GM12878 (cell line): ENCODE measurements around the gene ZNF618. TPM values are rescaled to one million over a fixed set of nuclear protein-coding genes. Genes with fewer than 3 reads are reported as not detected.

Experiments
- ATAC-seq: fragments of 200-7000 bp; cut with Tn5 transposase; 3 replicates; pipeline ENCODE4 v1.9.1; 2020; ENCODE audit warnings: mild to moderate bottlenecking, moderate library complexity
- BruUV-seq: library from RNA; stranded (reverse); fragments of 400-500 nt; replicated peaks from 2 replicates; lab custom pipeline; 2021; lab: Mats Ljungman, UMichigan
- CTCF ChIA-PET: fragments of 300-600 bp; sonication (Branson Sonifier 250); formaldehyde crosslinking; extraction: SDS; loops from one replicate; lab custom pipeline; 2021; ENCODE audit warnings: inconsistent platforms; lab: Yijun Ruan, JAX
- POLR2A ChIA-PET: fragments of 350-600 bp; formaldehyde crosslinking; extraction: SDS; loops from one replicate; lab custom pipeline; 2021; ENCODE audit warnings: inconsistent platforms; lab: Charles Lee
- RAD21 ChIA-PET: fragments of 300-600 bp; sonication (Branson Sonifier 250); formaldehyde crosslinking; loops from one replicate; lab custom pipeline; 2023; ENCODE audit warnings: antibody characterized with exemption; ENCODE audit not compliant: unreplicated experiment; lab: Charles Lee
- SMC1A ChIA-PET: fragments of 300-600 bp; sonication (Branson Sonifier 250); formaldehyde crosslinking; loops from one replicate; lab custom pipeline; 2023; ENCODE audit not compliant: unreplicated experiment, uncharacterized antibody; lab: Charles Lee
- DNase-seq: peaks from one replicate; pipeline ENCODE4 v3.0.0-alpha.2; 2011; ENCODE audit warnings: low read depth, low spot score
- FAIRE-seq: peaks from 3 replicates; lab custom pipeline; 2011; peaks lifted over from hg19 to GRCh38; lab: Jason Lieb, UNC
- H2AFZ ChIP-seq: 2 replicates; pipeline ENCODE4 v1.6.0; 2011; ENCODE audit warnings: low read depth, low read length, control low read depth; ENCODE audit not compliant: control insufficient read depth
- H3K27ac ChIP-seq: 2 replicates; pipeline ENCODE4 v1.5.1; 2011; ENCODE audit warnings: control low read depth; ENCODE audit not compliant: control insufficient read depth, insufficient read depth
- H3K27me3 ChIP-seq, 2 experiments: replicated peaks in 1 of 2; 2 replicates each; pipeline versions ENCODE4 v1.6.0 to v1.6.1; 2011; ENCODE audit warnings: low read length in 1 of 2; ENCODE audit not compliant: control insufficient read depth in 2 of 2, insufficient read depth in 2 of 2
- H3K36me3 ChIP-seq, 2 experiments: 2 replicates each; pipeline ENCODE4 v1.5.1; 2011; ENCODE audit warnings: low read length in 1 of 2; ENCODE audit not compliant: control insufficient read depth in 2 of 2, insufficient read depth in 2 of 2
- H3K4me1 ChIP-seq: 2 replicates; pipeline ENCODE4 v1.6.1; 2011; ENCODE audit warnings: mild to moderate bottlenecking, low read length, moderate library complexity, mixed read lengths; ENCODE audit not compliant: control insufficient read depth, insufficient read depth
- H3K4me2 ChIP-seq: 2 replicates; pipeline ENCODE4 v1.6.0; 2011; ENCODE audit warnings: control low read depth; ENCODE audit not compliant: control insufficient read depth, insufficient read depth
- H3K4me3 ChIP-seq: fragments of 200-600 bp; sonication (generic); 2 replicates; pipeline ENCODE4 v1.5.1; 2016
- H3K79me2 ChIP-seq: 2 replicates; pipeline ENCODE4 v1.6.0; 2011; ENCODE audit warnings: low read length; ENCODE audit not compliant: control insufficient read depth, insufficient read depth
- H3K9ac ChIP-seq: 2 replicates; pipeline ENCODE4 v1.8.0; 2011; ENCODE audit warnings: low read length, control low read depth, mixed read lengths; ENCODE audit not compliant: control insufficient read depth, insufficient read depth
- H3K9me3 ChIP-seq: replicated peaks from 3 replicates; pipeline ENCODE4 v1.5.1; 2011; ENCODE audit warnings: mild to moderate bottlenecking, low read length; ENCODE audit not compliant: control insufficient read depth, insufficient read depth
- H4K20me1 ChIP-seq: 2 replicates; pipeline ENCODE4 v1.6.0; 2011; ENCODE audit not compliant: control insufficient read depth, insufficient read depth
- BACH1 ChIP-seq: fragments of 450-650 bp; IDR thresholded peaks from 2 replicates; pipeline ENCODE4 v1.6.1; 2017; ENCODE audit warnings: mild to moderate bottlenecking, borderline replicate concordance
- KDM1A ChIP-seq: fragments of 200-600 bp; sonication (generic); IDR thresholded peaks from 2 replicates; pipeline ENCODE4 v1.6.1; 2016; ENCODE audit warnings: borderline replicate concordance
- LARP7 ChIP-seq: fragments of 450-650 bp; IDR thresholded peaks from 2 replicates; pipeline ENCODE4 v1.6.1; 2017; ENCODE audit warnings: mild to moderate bottlenecking
- USF2 ChIP-seq: IDR thresholded peaks from 2 replicates; pipeline ENCODE4 v1.6.1; 2011; ENCODE audit warnings: low read depth, low read length, improper control_type of control experiment, borderline replicate concordance
- ZNF687 ChIP-seq: fragments of 450-650 bp; IDR thresholded peaks from 2 replicates; pipeline ENCODE4 v1.6.1; 2017; ENCODE audit warnings: mild to moderate bottlenecking, moderate library complexity
- WGBS: methylation state at CpG from one replicate; pipeline ENCODE4 v1.1.6; 2016; ENCODE audit warnings: low lambda C conversion rate; ENCODE audit not compliant: insufficient replicate concordance, insufficient coverage; ENCODE audit errors: missing lambda C conversion rate; 5-methylcytosine and 5-hydroxymethylcytosine counted together
- in situ Hi-C: fragments of 300-500 bp; cut with MboI; formaldehyde crosslinking; loops from 9 replicates; pipeline ENCODE4 v1.14.3; 2018; ENCODE audit warnings: mixed read lengths
- intact Hi-C: fragments of 100-400 bp; cut with micrococcal nuclease; formaldehyde crosslinking; loops from one replicate; pipeline ENCODE4 v1.14.2; 2022; ENCODE audit not compliant: unreplicated experiment
- polyA plus RNA-seq, 11 experiments: library from polyadenylated mRNA; depleted of rRNA in 4 of 11; unstranded in 6 of 11; stranded (reverse) in 5 of 11; fragments of >200 nt; fragmentation: Nextera tagmentation in 4 of 11; fragmentation: Illumina TruSeq in 1 of 11; extraction: Ambion mirVana in 4 of 11; extraction: Trizol in 1 of 11; gene quantifications; 1 replicate in 1 of 11; 2 replicates in 10 of 11; pipeline versions ENCODE4 v1.2.1 to v1.2.3, GENCODE V29; 2011 to 2016; ENCODE audit warnings: inconsistent platforms in 2 of 11, missing spikeins in 2 of 11, low read depth in 1 of 11
- total RNA-seq, 4 experiments: library from RNA; depleted of rRNA in 3 of 4; stranded (reverse); fragments of >200 nt in 3 of 4; fragmentation: Illumina TruSeq in 1 of 4; extraction: Trizol in 1 of 4; gene quantifications; 2 replicates each; pipeline versions ENCODE4 v1.2.1 to v1.2.3, GENCODE V29; 2013 to 2021

The ZNF618 gene
- total and polyA plus RNA-seq, 10 of the 15 experiments (the other 5 are each of a cell fraction or from before 2014, with no cell fraction given), result 0.01 to 0.24 (median 0.06) TPM; not detected in 2

DNA sequence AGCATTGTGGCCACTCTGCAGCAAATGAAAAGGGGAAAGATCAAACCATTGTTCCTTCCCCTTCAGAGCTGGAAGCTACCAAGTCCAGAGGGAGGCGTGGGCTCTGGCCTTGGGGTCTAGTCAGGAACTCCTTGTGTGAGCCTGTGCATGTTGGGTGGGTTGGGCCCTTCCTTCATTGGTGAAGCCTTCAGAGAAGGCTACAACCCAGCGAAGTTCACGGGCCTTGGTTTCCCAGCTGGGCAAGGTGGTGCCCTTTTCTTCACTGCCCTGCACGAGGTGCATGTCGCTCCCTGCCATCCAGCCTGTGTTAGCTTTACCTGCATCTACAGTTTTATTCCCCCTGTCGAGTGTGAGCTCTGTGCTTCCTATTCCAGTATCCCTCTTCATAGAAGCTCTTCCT is 84.7 kb downstream of the ZNF618 start:
- Histone ChIP-seq H3K79me2 (no peaks in the 10 kb centered on the region), H2AFZ (no peak overlapping the region), H3K36me3 (no peaks in the 10 kb centered on the region), H3K4me3 (no peak overlapping the region), H3K4me1 (no peaks in the 10 kb centered on the region), H3K27ac (no peak overlapping the region), H3K27me3 (no peaks in the 10 kb centered on the region; a peak in 1 of 4 replicates), H3K9ac (no peak overlapping the region), H3K9me3 (no peaks in the 10 kb centered on the region), H3K4me2 (no peak overlapping the region), H4K20me1 (no peaks in the 10 kb centered on the region)
- ChIA-PET SMC1A (no interaction called here), CTCF (no interaction called here), POLR2A (no interaction called here), RAD21 (no interaction called here)
- no peak for FAIRE-seq
- no TSS peak for BruUV-seq
- no peak for ATAC-seq
- intact Hi-C loops (loop anchor here (5.0 kb wide), 1 partner anchor 153 kb away; no protein-coding TSS in a partner anchor), in situ Hi-C loops (no loop called here)
- TF ChIP-seq KDM1A (no peak), BACH1 (no peak)
- DNase-seq, result no peak
- WGBS, result 1% methylated on average over 6 of the region's 6 CpGs

DNA sequence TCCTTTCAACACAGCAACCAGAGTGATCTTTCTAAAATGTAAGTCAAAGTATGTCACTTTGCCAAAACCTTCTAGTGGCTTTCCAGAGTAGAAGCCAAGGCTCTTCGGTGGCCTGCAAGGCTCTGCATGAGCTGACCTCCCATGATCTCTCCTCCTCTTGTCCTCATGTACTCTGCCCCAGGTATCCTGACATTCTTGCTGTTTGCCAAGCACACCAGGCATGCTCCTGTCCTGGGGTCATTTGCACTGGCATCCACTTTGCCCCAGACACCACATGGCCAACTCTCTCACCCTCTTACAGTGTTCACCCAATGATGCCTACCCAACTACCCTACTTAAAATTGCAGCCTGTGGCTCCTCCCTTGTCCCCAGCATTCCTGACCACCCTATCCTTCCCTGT is 86.3 kb downstream of the ZNF618 start:
- BruUV-seq, result no TSS peak
- Histone ChIP-seq H3K27me3 (peaks cover 0 to 2% of the 10 kb centered on the region in 2 experiments; a peak in 3 of 4 replicates), H3K27ac (no peak overlapping the region), H4K20me1 (no peaks in the 10 kb centered on the region), H3K4me2 (no peak overlapping the region), H3K79me2 (no peaks in the 10 kb centered on the region), H2AFZ (no peak overlapping the region), H3K4me3 (no peak overlapping the region), H3K9ac (no peak overlapping the region), H3K9me3 (no peaks in the 10 kb centered on the region), H3K36me3 (no peaks in the 10 kb centered on the region), H3K4me1 (no peaks in the 10 kb centered on the region)
- WGBS, result 40% methylated on average over 1 of the region's 1 CpG
- SMC1A ChIA-PET, result no interaction called here
- ATAC-seq (no peak), FAIRE-seq (no peak), DNase-seq (no peak)
- RAD21 ChIA-PET, result interaction anchor here (1.4 kb wide), 1 partner anchor 75 kb away, joined by 3 read pairs; no protein-coding TSS in a partner anchor
- TF ChIP-seq USF2, result no peak
- no peak for TF ChIP-seq ZNF687
- no peak for TF ChIP-seq LARP7
- in situ Hi-C loops (no loop called here), intact Hi-C loops (loop anchor here (5.0 kb wide), 1 partner anchor 155 kb away; no protein-coding TSS in a partner anchor)
- CTCF ChIA-PET, result interaction anchor here (0.7 to 2.2 kb wide), 3 partner anchors 123 to 230 kb away, joined by 3 to 18 read pairs (median 4); no protein-coding TSS in a partner anchor
- POLR2A ChIA-PET, result no interaction called here
